ENCODE measurements around the gene ZFHX2. TPM values are rescaled to one million over a fixed set of nuclear protein-coding genes. Genes with fewer than 3 reads are reported as not detected.

Gene ZFHX2
- total and polyA plus RNA-seq, 2 of the 4 experiments (the other 2 are of a cell fraction), result 0.18 to 0.53 TPM

GRCh38 chr14:23555533-23555881 is 3.9 kb upstream of the ZFHX2 start:
- Histone ChIP-seq H3K23ac (ENCODE audit: low read depth, low read length) (no peak overlapping the region), H4K5ac (ENCODE audit: low read depth, low read length) (no peak overlapping the region), H3K4me1 (ENCODE audit: control insufficient read depth, insufficient read depth, low read length) (peaks cover 7% of the 10 kb centered on the region), H3K9me1 (ENCODE audit: insufficient read depth, low read length) (peaks cover 10% of the 10 kb centered on the region), H3K27ac (ENCODE audit: insufficient read depth, low read length) (no peak overlapping the region), H2AFZ (replicated peaks; ENCODE audit: low read length, poor library complexity) (peak overlapping the region; percentile 100), H3K14ac (replicated peaks; ENCODE audit: low read depth, low read length) (no peak overlapping the region), H3K9ac (ENCODE audit: low read depth, low read length) (no peak overlapping the region), H4K8ac (ENCODE audit: low read depth in 2 of 2, low read length in 2 of 2) (peak overlapping the region; percentile 42 to 98; a peak in 3 of 4 replicates), H3K9me3 (ENCODE audit: control insufficient read depth, insufficient read depth, low read length) (no peaks in the 10 kb centered on the region), H2AK9ac (replicated peaks; ENCODE audit: low read depth, low read length, poor library complexity) (peak overlapping the region; percentile 94), H4K20me1 (ENCODE audit: insufficient read depth, low read length) (no peaks in the 10 kb centered on the region), H2BK120ac (ENCODE audit: low read depth, low read length) (no peak overlapping the region), H2BK5ac (ENCODE audit: low read depth, low read length, poor library complexity, severe bottlenecking) (no peak overlapping the region), H3K4me2 (ENCODE audit: low read depth, low read length) (peak overlapping the region; percentile 84), H3K36me3 (ENCODE audit: control insufficient read depth, insufficient read depth, low read length) (peaks cover 7% of the 10 kb centered on the region; the same call in 1 of the 2 replicates), H2AK5ac (ENCODE audit: low read depth, low read length) (no peak overlapping the region), H2BK15ac (ENCODE audit: low read depth, low read length) (no peak overlapping the region), H3K79me1 (ENCODE audit: low read depth in 1 of 2, low read length in 2 of 2) (peaks cover 15 to 18% of the 10 kb centered on the region in 2 experiments), H3K18ac (ENCODE audit: low read depth, low read length) (no peak overlapping the region), H2BK20ac (ENCODE audit: low read depth, low read length) (no peak overlapping the region), H3K27me3 (ENCODE audit: control insufficient read depth, insufficient read depth, low read length) (no peaks in the 10 kb centered on the region; the same call in 1 of the 2 replicates), H3K4me3 (ENCODE audit: insufficient read depth, low read depth, low read length) (peak overlapping the region; percentile 77), H3K56ac (ENCODE audit: extremely low read depth, insufficient read depth, low read length) (no peak overlapping the region), H4K91ac (ENCODE audit: insufficient read depth, low read depth, low read length) (no peak overlapping the region), H3K4ac (ENCODE audit: low read depth, low read length) (no peak overlapping the region)
- 0% methylated on average over 4 of the region's 14 CpGs; no CpG with 5 or more reads in 1 of the 2 experiments for WGBS, 2 experiments (ENCODE audit: extremely low coverage in 2 of 2, insufficient read length in 1 of 2)
- in situ Hi-C loops (cut with MboI; ENCODE audit: low sequenced_read_pairs), result loop anchor here (5.0 to 10.0 kb wide), 2 partner anchors 78 to 231 kb away; partner anchors contain the start of gene PABPN1
- TF ChIP-seq NFE2L2 (IDR thresholded peaks at IDR 0.05; ENCODE audit: low read depth, low read length), result no peak
- no peak for TF ChIP-seq MAZ (IDR thresholded peaks at IDR 0.05; ENCODE audit: borderline replicate concordance, low read depth, low read length)
- no peak for TF ChIP-seq RAD21 (IDR thresholded peaks at IDR 0.05; ENCODE audit: low read length)
- TF ChIP-seq MAFK (IDR thresholded peaks at IDR 0.05; ENCODE audit: low read depth, low read length), result no peak
- no peak for TF ChIP-seq RCOR1 (IDR thresholded peaks at IDR 0.05; ENCODE audit: insufficient replicate concordance, low read length)
- no peak for TF ChIP-seq SMC3 (IDR thresholded peaks at IDR 0.05; ENCODE audit: low read depth, low read length)
- TF ChIP-seq CTCF (conservative IDR thresholded peaks at IDR 0.05; ENCODE audit: low read depth, low read length), result no peak
- no peak for TF ChIP-seq POLR2A (IDR thresholded peaks at IDR 0.05; ENCODE audit: low read depth, low read length)
- peak; percentile 4 for ATAC-seq (ENCODE audit: low read depth)
- ChIA-PET POLR2A (ENCODE audit: unreplicated experiment) (interaction anchor here (0.5 to 0.7 kb wide), 3 partner anchors 10 to 675 kb away, joined by 3 to 6 read pairs (median 5); no protein-coding TSS in a partner anchor), CTCF (no interaction called here)
- dilution Hi-C loops (cut with HindIII; ENCODE audit: low sequenced_read_pairs, unreplicated experiment), result no loop called here
- DNase-seq, result no peak
- no TSS peak for BruUV-seq (replicated peaks)
- intact Hi-C loops (cut with micrococcal nuclease), result no loop called here
